ENCODE results near the gene EFCAB6.

GRCh38 chr22:43726964-43727543, 85.1 kb downstream of the EFCAB6 start:
- TF ChIP-seq POLR2A (IDR thresholded peaks at IDR 0.05): no peak
- no peak for TF ChIP-seq CTCF (IDR thresholded peaks at IDR 0.05)

Measured in Peyer's patch (tissue), 4 donors.